ENCODE results near the gene SAFB. TPM values are rescaled to one million over a fixed set of nuclear protein-coding genes. Genes with fewer than 3 reads are reported as not detected.

SAFB gene
- total and polyA plus RNA-seq, 2 of the 4 experiments (the other 2 are of a cell fraction) = 18.5 to 41.2 TPM

DNA sequence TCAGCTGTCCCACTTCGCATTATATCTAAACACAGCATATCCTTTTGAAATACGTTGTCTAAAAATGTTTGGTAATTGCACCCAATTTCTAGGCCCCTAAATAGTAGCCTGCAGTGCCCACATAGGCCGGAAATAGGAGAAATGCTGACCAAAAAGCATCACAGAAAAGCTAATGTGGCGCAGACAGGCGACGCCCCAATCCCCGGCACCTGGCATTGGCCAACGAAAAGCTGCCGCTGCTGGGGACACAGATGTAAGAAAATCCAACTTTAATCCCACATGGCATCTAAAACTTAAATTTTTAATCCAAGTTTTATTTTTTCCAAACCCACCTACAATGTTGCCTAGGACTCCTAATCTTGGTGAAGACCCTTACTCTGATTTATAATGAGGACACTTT, 4.3 kb upstream of the SAFB start:
- BruUV-seq (replicated peaks) = no TSS peak
- H3K4me1 ChIP-seq (ENCODE audit: control insufficient read depth, insufficient read depth, low read length) = peaks cover 5% of the 10 kb centered on the region
- 0 out of 2 replicates have a peak overlapping the region, but pooled peaks have one; percentile 38 for H3K23ac ChIP-seq (ENCODE audit: low read depth, low read length)
- H4K5ac ChIP-seq (ENCODE audit: low read depth, low read length) = no peak overlapping the region
- H3K27me3 ChIP-seq (ENCODE audit: control insufficient read depth, insufficient read depth, low read length) = no peaks in the 10 kb centered on the region
- H3K36me3 ChIP-seq (ENCODE audit: control insufficient read depth, insufficient read depth, low read length) = peaks cover 40% of the 10 kb centered on the region
- no peak overlapping the region for H2BK5ac ChIP-seq (ENCODE audit: low read depth, low read length, poor library complexity, severe bottlenecking)
- no peaks in the 10 kb centered on the region for H3K9me3 ChIP-seq (ENCODE audit: control insufficient read depth, insufficient read depth, low read length)
- CTCF ChIA-PET = no interaction called here
- no peak overlapping the region for H2BK20ac ChIP-seq (ENCODE audit: low read depth, low read length)
- dilution Hi-C loops (cut with HindIII; ENCODE audit: low sequenced_read_pairs, unreplicated experiment) = no loop called here
- H3K4me2 ChIP-seq (ENCODE audit: low read depth, low read length) = no peak overlapping the region
- DNase-seq = no peak
- no peak overlapping the region for H3K4me3 ChIP-seq (ENCODE audit: insufficient read depth, low read depth, low read length)
- H3K27ac ChIP-seq (ENCODE audit: insufficient read depth, low read length) = no peak overlapping the region
- in situ Hi-C loops (cut with MboI; ENCODE audit: low sequenced_read_pairs) = no loop called here
- no peak overlapping the region for H3K9ac ChIP-seq (ENCODE audit: low read depth, low read length)
- no peak overlapping the region for H2BK120ac ChIP-seq (ENCODE audit: low read depth, low read length)
- H4K20me1 ChIP-seq (ENCODE audit: insufficient read depth, low read length) = peaks cover 42% of the 10 kb centered on the region
- TF ChIP-seq RCOR1 (IDR thresholded peaks at IDR 0.05; ENCODE audit: insufficient replicate concordance, low read length) (no peak), CHD1 (IDR thresholded peaks at IDR 0.05; ENCODE audit: low read depth, low read length) (no peak), CEBPB (IDR thresholded peaks at IDR 0.05; ENCODE audit: low read depth, low read length) (no peak), FOS (IDR thresholded peaks at IDR 0.05; ENCODE audit: low read depth, low read length) (no peak), MXI1 (IDR thresholded peaks at IDR 0.05; ENCODE audit: borderline replicate concordance, low read depth, low read length) (no peak), NFE2L2 (IDR thresholded peaks at IDR 0.05; ENCODE audit: low read depth, low read length) (no peak), BHLHE40 (IDR thresholded peaks at IDR 0.05; ENCODE audit: low read depth, low read length) (no peak), POLR2A (IDR thresholded peaks at IDR 0.05; ENCODE audit: low read depth, low read length) (no peak), RAD21 (IDR thresholded peaks at IDR 0.05; ENCODE audit: low read length) (no peak), SMC3 (IDR thresholded peaks at IDR 0.05; ENCODE audit: low read depth, low read length) (no peak), RFX5 (IDR thresholded peaks at IDR 0.05; ENCODE audit: low read depth, low read length) (no peak), MAFK (IDR thresholded peaks at IDR 0.05; ENCODE audit: low read depth, low read length) (no peak), MAZ (IDR thresholded peaks at IDR 0.05; ENCODE audit: borderline replicate concordance, low read depth, low read length) (no peak)
- TF ChIP-seq, protein P1, sequence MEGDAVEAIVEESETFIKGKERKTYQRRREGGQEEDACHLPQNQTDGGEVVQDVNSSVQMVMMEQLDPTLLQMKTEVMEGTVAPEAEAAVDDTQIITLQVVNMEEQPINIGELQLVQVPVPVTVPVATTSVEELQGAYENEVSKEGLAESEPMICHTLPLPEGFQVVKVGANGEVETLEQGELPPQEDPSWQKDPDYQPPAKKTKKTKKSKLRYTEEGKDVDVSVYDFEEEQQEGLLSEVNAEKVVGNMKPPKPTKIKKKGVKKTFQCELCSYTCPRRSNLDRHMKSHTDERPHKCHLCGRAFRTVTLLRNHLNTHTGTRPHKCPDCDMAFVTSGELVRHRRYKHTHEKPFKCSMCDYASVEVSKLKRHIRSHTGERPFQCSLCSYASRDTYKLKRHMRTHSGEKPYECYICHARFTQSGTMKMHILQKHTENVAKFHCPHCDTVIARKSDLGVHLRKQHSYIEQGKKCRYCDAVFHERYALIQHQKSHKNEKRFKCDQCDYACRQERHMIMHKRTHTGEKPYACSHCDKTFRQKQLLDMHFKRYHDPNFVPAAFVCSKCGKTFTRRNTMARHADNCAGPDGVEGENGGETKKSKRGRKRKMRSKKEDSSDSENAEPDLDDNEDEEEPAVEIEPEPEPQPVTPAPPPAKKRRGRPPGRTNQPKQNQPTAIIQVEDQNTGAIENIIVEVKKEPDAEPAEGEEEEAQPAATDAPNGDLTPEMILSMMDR (conservative IDR thresholded peaks at IDR 0.05; ENCODE audit: low read depth, low read length) = no peak
- TF ChIP-seq, protein P2, sequence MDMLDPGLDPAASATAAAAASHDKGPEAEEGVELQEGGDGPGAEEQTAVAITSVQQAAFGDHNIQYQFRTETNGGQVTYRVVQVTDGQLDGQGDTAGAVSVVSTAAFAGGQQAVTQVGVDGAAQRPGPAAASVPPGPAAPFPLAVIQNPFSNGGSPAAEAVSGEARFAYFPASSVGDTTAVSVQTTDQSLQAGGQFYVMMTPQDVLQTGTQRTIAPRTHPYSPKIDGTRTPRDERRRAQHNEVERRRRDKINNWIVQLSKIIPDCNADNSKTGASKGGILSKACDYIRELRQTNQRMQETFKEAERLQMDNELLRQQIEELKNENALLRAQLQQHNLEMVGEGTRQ (IDR thresholded peaks at IDR 0.05; ENCODE audit: low read depth, low read length) = no peak
- TF ChIP-seq, protein P3, sequence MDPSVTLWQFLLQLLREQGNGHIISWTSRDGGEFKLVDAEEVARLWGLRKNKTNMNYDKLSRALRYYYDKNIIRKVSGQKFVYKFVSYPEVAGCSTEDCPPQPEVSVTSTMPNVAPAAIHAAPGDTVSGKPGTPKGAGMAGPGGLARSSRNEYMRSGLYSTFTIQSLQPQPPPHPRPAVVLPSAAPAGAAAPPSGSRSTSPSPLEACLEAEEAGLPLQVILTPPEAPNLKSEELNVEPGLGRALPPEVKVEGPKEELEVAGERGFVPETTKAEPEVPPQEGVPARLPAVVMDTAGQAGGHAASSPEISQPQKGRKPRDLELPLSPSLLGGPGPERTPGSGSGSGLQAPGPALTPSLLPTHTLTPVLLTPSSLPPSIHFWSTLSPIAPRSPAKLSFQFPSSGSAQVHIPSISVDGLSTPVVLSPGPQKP (IDR thresholded peaks at IDR 0.05; ENCODE audit: borderline replicate concordance, low read depth, low read length) = no peak
- peaks cover 4% of the 10 kb centered on the region; the same call in 1 of the 2 replicates for H3K9me1 ChIP-seq (ENCODE audit: insufficient read depth, low read length)
- POLR2A ChIA-PET (ENCODE audit: unreplicated experiment) = no interaction called here
- H3K18ac ChIP-seq (ENCODE audit: low read depth, low read length) = no peak overlapping the region
- no peak overlapping the region for H3K4ac ChIP-seq (ENCODE audit: low read depth, low read length)
- no peak for ATAC-seq (ENCODE audit: low read depth)
- H2BK15ac ChIP-seq (ENCODE audit: low read depth, low read length) = no peak overlapping the region
- no peak overlapping the region for H2AK5ac ChIP-seq (ENCODE audit: low read depth, low read length)
- no CpG with 5 or more reads among the region's 9 CpGs for WGBS, 2 experiments (ENCODE audit: extremely low coverage in 2 of 2, insufficient read length in 1 of 2)
- no peak overlapping the region for H3K56ac ChIP-seq (ENCODE audit: extremely low read depth, insufficient read depth, low read length)
- no peak overlapping the region for H4K8ac ChIP-seq (ENCODE audit: low read depth in 2 of 2, low read length in 2 of 2)
- no peak overlapping the region for H4K91ac ChIP-seq (ENCODE audit: insufficient read depth, low read depth, low read length)
- peaks cover 41 to 61% of the 10 kb centered on the region in 2 experiments for H3K79me1 ChIP-seq (ENCODE audit: low read depth in 1 of 2, low read length in 2 of 2)
- no peak overlapping the region for H2AK9ac ChIP-seq (replicated peaks; ENCODE audit: low read depth, low read length, poor library complexity)
- H2AFZ ChIP-seq (replicated peaks; ENCODE audit: low read length, poor library complexity) = no peak overlapping the region
- H3K14ac ChIP-seq (replicated peaks; ENCODE audit: low read depth, low read length) = no peak overlapping the region
- intact Hi-C loops (cut with micrococcal nuclease) = no loop called here
